Retinal pigment epithelial cell (primary cell): ENCODE measurements around the gene TSHZ2.

Experiments used
- DNase-seq: peaks from one replicate; pipeline ENCODE4 v3.0.0-alpha.2; 2010; ENCODE audit warnings: low read depth
- H3K4me3 ChIP-seq: 2 replicates; pipeline ENCODE4 v1.5.1; 2011; ENCODE audit warnings: mild to moderate bottlenecking, low read length, control low read depth, moderate library complexity
- TF ChIP-seq, protein P1 (sequence below): conservative IDR thresholded peaks from 2 replicates; pipeline ENCODE4 v1.5.1; 2011; ENCODE audit warnings: low read depth, low read length, control low read depth, inconsistent platforms

Gene TSHZ2

DNA sequence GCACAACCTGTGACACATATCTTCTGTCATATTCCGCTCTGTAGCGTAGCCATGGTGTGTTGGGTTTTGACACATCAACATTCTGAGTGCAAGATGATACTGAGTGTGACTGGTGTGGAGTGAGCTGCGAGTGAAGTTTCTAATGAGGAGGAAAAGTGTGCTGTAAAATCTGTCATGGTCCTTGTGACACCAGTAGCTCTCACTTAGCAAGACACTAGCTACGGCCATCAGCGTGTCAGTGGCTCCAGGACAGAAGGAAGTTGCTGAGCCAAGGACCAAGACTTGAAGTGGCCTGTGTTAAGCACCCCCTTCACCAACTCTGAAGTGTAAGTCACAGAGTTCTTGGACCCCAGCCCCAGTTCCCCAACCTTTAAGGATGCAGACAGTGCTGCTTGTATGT, 72.1 kb downstream of the TSHZ2 start:
- no peak for DNase-seq
- TF ChIP-seq, protein P1, sequence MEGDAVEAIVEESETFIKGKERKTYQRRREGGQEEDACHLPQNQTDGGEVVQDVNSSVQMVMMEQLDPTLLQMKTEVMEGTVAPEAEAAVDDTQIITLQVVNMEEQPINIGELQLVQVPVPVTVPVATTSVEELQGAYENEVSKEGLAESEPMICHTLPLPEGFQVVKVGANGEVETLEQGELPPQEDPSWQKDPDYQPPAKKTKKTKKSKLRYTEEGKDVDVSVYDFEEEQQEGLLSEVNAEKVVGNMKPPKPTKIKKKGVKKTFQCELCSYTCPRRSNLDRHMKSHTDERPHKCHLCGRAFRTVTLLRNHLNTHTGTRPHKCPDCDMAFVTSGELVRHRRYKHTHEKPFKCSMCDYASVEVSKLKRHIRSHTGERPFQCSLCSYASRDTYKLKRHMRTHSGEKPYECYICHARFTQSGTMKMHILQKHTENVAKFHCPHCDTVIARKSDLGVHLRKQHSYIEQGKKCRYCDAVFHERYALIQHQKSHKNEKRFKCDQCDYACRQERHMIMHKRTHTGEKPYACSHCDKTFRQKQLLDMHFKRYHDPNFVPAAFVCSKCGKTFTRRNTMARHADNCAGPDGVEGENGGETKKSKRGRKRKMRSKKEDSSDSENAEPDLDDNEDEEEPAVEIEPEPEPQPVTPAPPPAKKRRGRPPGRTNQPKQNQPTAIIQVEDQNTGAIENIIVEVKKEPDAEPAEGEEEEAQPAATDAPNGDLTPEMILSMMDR = no peak
- no peak overlapping the region for H3K4me3 ChIP-seq

DNA sequence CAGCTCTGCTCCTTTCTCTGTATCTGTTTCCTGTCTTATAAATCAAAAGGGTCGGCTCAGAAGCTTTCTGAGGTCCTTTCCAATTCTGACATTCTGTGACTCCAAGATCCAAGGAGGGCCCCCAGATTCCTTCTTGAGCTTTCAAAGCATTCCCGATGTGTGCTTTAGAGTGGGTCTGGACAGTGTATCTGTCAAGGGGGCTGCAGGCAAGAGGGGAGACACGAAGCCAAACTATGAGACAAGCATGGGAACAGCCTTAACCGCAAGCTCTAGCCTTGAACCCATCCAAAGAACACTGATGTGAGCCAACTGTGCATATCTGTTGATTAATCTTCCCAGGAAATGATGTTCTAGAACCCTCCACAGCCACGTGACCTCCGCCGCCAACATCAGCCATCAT, 73.8 kb downstream of the TSHZ2 start:
- no peak for DNase-seq
- no peak overlapping the region for H3K4me3 ChIP-seq
- TF ChIP-seq, protein P1 = no peak

DNA sequence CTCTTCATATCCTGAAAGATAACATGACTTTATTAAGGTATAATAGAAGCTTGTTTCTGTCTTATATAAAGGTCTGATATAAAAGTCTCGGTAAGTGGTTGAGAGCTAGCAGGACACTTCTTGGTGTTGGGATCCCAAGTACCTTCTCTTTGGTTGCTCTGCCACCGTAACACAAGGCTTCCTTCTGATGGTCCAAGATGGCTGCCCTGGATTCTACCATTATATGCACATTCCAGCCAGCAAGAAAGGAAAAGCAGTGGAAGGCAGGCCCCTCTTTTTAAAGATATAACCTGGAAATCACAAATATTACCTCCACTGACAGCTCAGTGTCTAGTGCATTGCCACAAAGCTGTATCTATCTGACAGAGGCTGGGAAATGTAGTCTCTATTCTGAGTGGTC, 75.0 kb downstream of the TSHZ2 start:
- no peak for DNase-seq
- H3K4me3 ChIP-seq = no peak overlapping the region
- TF ChIP-seq, protein P1 = no peak

DNA sequence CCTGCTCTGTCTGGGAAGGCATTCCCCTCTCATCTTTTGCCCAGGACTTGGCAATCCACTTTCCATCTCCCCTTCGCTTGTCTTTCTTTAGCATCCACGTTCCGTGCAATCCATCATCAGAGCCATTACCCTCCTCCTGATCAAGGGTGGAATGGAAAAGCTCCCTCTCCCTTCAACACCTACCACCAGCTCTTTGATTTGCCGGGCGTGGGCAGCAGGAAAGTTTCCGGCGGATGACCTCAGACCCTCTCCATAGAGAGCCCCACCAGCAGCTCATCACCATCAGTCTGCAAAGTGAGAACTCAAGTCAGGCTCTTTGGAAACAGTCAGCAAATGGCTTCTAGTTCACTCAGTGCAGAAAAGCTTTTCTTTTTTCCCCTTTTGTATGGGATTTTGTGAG, 76.2 kb downstream of the TSHZ2 start:
- no peak for DNase-seq
- TF ChIP-seq, protein P1 = no peak

DNA sequence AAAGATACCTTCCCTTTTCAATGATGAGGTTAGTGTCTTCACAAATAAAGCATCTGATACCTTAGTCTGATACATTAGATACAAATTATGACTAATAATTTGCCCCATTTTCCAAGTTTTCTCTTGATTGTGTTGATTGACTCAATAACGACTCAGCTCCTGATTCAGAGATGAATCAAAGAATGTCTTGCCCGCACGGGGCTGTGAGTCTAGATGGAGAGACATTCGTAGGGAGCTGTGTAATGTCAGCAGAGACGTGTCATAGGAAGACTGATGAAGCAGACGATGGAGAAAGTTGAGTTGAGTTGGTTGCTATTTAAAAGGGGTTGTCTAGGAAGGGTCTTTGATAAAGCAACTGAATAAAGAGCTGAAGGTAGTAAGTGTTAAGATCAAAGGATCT, 78.2 kb downstream of the TSHZ2 start:
- DNase-seq = no peak

More for the DNA sequence above, 76.2 kb downstream of the TSHZ2 start:
- H3K4me3 ChIP-seq = no peak overlapping the region

DNA sequence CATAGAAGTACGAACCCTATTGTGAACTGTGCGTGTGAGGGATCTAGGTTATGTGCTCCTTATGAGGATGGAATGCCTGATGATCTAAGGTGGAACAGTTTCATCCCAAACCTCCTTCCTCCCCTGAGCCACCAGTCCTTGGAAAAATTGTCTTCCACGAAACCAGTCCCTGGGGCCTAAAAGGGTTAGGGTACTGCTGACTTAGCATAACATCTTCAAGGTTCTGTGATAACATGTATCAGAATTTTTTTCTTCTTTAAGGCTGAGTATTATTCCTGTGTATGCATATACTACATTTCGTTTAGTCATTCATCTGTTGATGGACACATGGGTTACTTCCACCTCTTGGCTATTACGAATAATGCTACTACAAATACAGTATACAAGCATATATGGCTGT, 80.2 kb downstream of the TSHZ2 start:
- no peak for DNase-seq
- TF ChIP-seq, protein P1 = no peak

More for the DNA sequence above, 78.2 kb downstream of the TSHZ2 start:
- H3K4me3 ChIP-seq = no peak overlapping the region
- TF ChIP-seq, protein P1 = no peak

DNA sequence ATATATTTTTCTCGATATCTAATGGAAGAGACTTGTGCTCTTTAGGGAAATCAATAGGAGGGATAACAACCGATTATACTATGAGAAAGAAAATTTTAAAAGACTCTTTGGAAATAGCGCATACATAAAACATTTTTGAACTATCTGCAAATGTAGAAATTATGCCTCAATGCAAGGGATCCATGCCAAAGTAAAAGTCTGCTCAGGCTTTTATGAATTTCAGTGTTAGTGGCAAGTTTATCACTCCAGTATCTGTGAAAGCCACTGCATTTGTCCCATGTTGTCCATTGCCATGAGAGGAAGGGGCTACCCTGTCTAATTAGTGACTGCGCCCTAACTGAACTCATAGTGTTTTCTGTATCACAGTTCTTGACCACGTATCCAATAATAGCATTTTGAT, 81.4 kb downstream of the TSHZ2 start:
- DNase-seq = no peak
- TF ChIP-seq, protein P1 = no peak
- H3K4me3 ChIP-seq = no peak overlapping the region

More for the DNA sequence above, 80.2 kb downstream of the TSHZ2 start:
- no peak overlapping the region for H3K4me3 ChIP-seq
